Measurements from ENCODE around the gene DVL2. TPM values are rescaled to one million over a fixed set of nuclear protein-coding genes. Genes with fewer than 3 reads are reported as not detected.
A peak's percentile ranks its signal among the peaks of the same experiment; 100 is the strongest.

The DVL2 gene
- total RNA-seq, 1 donor from 2014 or later, result 53.4 TPM

- DNase-seq (ENCODE audit: low spot score in 2 of 2), result peak; percentile 98
- FAIRE-seq, result peak; percentile 73
These were observed 5.0 kb upstream of the DVL2 start, which contains the start of gene PHF23 for GRCh38 chr17:7239091-7240027. Gene PHF23 (minus strand): TSS chr17:7239457. CDS start chr17:7239279, 178 bp downstream.

GRCh38 chr17:7238420-7239090, 4.2 kb upstream of the DVL2 start:
- no peak for DNase-seq (ENCODE audit: low spot score in 2 of 2)
- no peak for FAIRE-seq

DNA sequence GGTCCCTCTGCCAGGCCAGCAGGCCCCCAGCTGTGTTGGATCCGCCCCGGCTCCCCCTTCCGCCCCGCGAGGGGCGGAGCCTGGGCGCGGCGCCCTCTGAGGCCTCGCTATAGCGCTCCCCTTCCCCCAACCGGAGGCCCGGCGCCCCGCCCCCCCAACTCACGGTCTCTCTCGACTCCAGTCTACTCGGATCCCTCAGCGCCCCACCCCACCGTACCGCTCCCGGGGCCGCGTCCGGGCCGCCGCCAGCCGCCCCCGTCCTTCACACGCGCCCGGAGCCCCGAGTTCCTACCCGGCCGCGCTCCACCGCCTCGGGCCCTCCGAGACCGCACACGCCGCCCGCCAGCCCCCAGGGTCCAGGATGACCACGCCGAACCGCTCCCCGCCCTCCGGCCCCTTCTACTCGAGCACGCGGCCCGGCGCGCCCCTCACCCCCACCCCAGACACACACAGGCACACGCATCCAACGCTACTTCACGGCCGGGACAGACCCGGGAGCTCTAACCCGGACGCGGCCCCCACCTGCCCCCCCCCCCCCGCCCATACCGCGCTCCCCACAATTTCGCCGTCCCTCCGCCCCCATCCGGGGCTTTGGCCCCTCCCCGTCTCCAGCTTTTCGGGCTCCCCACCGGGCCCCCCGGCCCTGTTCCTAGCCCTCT, 3.6 kb upstream of the DVL2 start:
- peak; percentile 76 for DNase-seq (ENCODE audit: low spot score in 2 of 2)
- no peak for FAIRE-seq

GRCh38 chr17:7237266-7237760, 3.0 kb upstream of the DVL2 start:
- no peak for DNase-seq (ENCODE audit: low spot score in 2 of 2)
- no peak for FAIRE-seq

DNA sequence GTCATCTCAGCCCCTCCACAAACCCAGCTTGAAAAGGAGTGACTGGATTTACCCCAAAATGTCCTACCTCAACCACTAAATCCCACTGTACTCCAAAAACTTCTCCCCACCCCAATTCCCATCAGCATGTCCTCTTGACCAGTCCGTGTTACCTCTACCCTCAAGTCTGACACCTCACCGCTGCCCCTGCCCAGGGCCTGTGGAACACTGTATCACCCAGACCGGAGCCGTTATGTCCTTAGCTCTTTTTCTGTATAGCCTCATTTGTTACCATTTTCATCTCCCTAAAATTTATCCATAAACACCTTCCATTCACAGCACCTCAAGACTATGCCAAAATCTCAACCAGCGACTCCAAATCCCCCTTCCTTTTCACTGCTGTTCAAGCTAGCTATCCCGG, 2.5 kb upstream of the DVL2 start:
- FAIRE-seq (no peak), DNase-seq (ENCODE audit: low spot score in 2 of 2) (no peak)

DNA sequence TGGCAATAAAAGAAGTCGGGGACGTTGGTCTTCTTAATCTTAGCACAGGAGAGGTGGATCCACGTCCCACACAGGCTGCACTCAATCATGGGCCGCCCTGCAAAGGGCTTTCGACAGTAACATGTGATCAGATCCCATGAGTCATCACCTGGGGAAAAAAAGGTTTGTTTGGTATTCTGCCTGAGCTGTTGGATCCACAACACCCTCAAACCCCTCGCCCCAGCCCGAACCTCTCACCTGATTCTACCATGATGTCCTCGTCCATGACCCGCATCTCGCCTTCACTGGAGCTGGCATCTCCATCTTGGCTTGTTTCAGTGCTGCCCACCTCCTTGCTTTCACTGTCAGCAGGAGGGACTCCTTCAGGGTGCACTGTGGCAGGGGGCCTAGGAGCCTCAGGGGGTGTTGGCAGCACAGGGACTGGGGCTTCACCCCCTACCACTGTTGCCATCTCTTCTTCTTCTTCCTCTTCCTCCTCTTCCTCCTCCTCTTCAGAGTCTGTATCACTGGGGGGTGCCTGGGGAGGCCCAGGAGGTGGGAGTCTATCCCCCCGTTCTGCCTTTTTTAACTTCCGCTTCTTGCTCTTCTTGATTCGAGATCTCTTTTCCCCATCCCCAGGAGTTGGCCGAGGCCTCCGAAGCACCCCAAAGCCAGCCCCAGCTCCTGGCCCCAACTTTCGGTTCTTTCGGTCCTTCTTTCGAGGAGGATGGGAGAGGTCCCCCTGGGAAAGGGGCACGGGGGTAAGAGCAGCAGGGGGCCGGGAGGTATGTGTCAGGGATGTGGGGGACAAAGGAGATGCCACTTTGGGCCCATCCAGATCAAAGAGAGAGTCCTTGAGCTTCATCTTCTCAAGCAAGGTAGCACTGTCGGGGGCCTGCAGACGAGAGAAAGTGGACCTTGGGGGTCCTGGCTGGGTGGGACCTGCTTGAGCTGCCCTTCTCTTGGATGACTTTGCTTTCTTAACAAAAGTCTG, 1.7 kb upstream of the DVL2 start:
- FAIRE-seq (no peak), DNase-seq (ENCODE audit: low spot score in 2 of 2) (no peak)

- no peak for FAIRE-seq
- no peak for DNase-seq (ENCODE audit: low spot score in 2 of 2)
These were observed 625 bp downstream of the DVL2 start for GRCh38 chr17:7233701-7234082.

DNA sequence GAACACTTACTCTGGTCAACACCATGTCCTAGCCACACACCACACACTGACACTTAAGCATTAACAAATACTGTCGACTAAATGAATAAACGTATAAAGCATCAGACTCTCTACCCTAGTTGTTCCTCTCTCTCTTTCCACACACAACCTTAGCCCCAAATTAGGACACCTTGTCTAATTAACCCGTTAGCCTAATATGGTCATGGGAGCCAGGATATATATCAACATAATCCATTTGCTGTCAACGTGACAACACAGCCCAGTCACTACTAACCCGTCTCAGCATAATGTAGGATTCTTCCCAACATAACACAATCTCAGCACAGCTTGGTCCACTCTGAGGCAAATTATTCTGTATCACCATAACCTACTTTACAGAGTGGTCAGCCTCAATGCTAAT, 2.2 kb downstream of the DVL2 start:
- FAIRE-seq (no peak), DNase-seq (ENCODE audit: low spot score in 2 of 2) (no peak)

- DNase-seq (ENCODE audit: low spot score in 2 of 2), result no peak
- FAIRE-seq, result no peak
These were observed 4.8 kb downstream of the DVL2 start for GRCh38 chr17:7229504-7229903.

- FAIRE-seq (no peak), DNase-seq (ENCODE audit: low spot score in 2 of 2) (no peak)
These were observed 5.4 kb downstream of the DVL2 start for GRCh38 chr17:7228920-7229319.

DNA sequence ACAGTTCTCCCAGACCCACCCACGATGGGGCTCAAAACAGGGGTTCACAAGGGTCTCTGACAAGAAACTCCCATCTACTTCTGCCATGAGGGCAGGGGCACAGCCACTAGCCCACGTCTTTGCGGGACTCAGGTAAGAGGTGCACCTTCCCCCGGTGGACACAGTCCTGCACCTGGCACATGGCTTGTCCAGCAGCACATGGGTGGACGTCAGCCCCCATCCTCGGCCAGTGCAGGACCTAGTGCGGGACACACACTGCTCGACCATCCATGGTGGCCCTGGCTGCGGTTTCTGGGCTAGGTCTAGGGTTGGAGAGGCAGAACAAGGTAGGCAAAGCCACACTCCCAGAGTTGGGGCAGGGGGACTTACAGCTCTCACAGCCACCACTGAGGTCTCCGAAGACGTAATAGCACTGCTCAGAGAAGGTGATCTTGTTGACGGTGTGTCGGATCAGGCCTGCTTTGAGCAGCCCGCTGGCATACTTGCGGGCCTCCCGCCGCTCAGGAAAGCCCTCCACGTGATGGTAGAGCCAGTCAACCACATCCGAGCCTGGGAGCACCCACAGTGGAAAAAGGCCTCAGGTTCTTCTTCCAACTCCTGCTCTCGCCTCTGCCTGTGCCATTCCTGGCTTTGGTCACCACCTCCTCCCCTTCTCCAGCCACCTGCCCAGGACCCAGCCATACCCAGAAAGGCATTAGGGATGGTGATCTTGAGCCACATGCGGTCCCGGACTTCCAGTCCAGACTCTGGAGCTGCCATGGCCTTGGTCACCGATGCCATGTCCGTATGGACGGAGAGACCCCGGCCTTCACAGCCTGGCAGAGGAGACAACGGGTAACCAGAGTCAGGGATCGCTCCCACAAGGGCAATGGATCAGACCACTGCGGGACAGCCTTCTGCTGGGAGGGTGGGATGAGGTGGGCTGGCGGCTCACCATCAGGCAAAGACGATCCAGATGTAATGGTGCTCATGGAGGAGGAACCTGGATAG, 7.3 kb downstream of the DVL2 start:
- DNase-seq (ENCODE audit: low spot score in 2 of 2) (no peak), FAIRE-seq (no peak)

DNA sequence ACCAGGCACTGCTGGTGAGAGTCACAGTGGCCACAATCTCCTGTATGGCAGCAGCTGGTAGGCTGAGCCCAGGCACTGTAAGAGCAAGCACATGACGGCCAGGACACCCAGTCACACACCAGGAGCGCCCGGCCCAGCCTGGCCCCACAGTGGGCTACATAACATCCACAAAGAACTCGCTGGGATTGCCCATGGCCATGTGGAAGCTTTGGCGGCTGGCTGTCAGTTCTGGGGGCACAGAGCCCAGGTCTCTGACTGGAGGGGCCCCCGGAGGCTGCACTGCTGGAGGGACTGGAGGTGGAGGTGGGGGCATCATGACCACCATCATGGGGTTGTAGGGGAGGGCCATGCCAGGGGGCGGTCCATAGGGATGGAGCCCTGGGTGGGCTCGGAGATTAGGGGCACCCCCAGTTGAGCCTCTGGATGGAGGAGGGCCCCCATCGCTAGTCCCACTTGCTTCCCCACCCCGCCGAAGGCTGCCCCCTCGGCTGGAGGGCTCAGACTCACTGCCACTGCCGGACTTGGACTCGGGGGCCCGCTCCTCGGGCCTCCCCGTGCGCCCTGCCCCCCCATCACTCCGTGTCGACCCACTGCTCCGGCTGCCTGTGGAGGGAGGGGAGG, 8.5 kb downstream of the DVL2 start:
- FAIRE-seq (no peak), DNase-seq (ENCODE audit: low spot score in 2 of 2) (no peak)

GRCh38 chr17:7224661-7225111, 9.6 kb downstream of the DVL2 start:
- no peak for DNase-seq (ENCODE audit: low spot score in 2 of 2)
- no peak for FAIRE-seq

- FAIRE-seq (no peak), DNase-seq (ENCODE audit: low spot score in 2 of 2) (no peak)
These were observed 10.2 kb downstream of the DVL2 start for GRCh38 chr17:7224110-7224509.

DNA sequence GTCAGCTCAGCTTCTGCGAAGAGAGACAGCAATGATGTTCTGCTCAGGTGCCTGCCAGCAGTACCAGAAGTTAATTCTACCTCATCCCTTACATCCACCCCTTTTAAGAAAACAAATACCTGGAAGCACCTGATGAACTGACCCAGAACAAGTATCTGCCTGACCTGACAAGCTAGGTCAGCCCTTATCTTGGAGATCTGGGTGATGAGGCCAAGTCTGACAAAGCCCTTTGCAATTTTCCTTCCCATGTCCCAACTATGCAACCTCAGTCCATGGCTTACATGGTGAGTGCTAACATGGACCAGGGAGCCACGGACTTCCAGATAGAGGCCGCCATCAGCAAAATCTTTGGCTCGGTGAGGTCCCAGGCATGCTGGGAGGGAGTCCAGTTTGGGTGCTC, 10.9 kb downstream of the DVL2 start:
- DNase-seq (ENCODE audit: low spot score in 2 of 2) (no peak), FAIRE-seq (no peak)

- FAIRE-seq (no peak), DNase-seq (ENCODE audit: low spot score in 2 of 2) (no peak)
These were observed 11.4 kb downstream of the DVL2 start for GRCh38 chr17:7222972-7223292.

DNA sequence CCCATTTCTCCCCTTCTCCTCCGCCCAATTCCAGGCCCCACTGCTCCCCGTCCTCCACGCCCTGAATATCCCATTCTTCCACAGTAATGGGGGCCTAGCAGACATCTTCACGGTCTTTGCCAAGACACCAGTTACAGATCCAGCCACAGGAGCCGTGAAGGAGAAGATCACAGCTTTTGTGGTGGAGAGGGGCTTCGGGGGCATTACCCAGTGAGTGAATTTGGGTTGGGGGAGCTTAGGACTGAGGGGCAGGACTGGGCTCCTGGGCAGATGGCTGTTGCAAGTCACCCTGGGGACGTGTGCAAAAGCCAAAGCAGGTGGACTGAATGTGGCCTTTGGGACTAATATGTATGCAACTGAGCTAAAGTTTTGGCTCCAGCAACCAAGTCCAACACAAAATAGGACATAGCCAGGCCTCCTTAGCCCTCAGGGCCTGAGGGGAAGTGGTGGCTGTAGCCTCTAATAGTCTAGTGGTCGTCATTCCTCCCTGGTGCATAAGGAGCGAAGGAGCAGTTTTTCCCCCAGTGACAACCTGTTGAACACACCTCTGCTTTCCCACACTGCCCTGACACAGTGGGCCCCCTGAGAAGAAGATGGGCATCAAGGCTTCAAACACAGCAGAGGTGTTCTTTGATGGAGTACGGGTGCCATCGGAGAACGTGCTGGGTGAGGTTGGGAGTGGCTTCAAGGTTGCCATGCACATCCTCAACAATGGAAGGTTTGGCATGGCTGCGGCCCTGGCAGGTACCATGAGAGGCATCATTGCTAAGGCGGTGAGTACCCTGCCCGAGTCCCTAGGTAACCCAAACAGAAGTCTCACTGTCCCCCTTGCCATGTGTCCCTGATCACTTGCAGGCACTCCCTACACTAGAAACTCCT, 12.0 kb downstream of the DVL2 start:
- FAIRE-seq, result no peak
- no peak for DNase-seq (ENCODE audit: low spot score in 2 of 2)

Measured in frontal cortex (tissue), 4 donors.